HG03064 (cell line): ENCODE results near the gene ITFG2.

Source experiments
- ATAC-seq: cut with Tn5 transposase; IDR thresholded peaks from one replicate; pipeline ENCODE4 v1.9.1; 2021; ENCODE audit warnings: low read depth; ENCODE audit not compliant: unreplicated experiment

Gene ITFG2

GRCh38 chr12:2794736-2795289, 17.7 kb upstream of the ITFG2 start, which contains the start of gene FKBP4:
Gene FKBP4, plus strand, starts transcription at chr12:2794970. Its CDS starts 170 bp downstream, at chr12:2795140.
- ATAC-seq = peak; percentile 75

GRCh38 chr12:2795291-2796186, 16.9 kb upstream of the ITFG2 start:
- ATAC-seq = peak; percentile 52

- no peak for ATAC-seq
These were observed 16.2 kb upstream of the ITFG2 start for GRCh38 chr12:2796187-2796666.

- ATAC-seq = no peak
These were observed 14.6 kb upstream of the ITFG2 start for GRCh38 chr12:2797721-2798418.

- ATAC-seq = no peak
These were observed 12.4 kb upstream of the ITFG2 start for GRCh38 chr12:2800046-2800570.

DNA sequence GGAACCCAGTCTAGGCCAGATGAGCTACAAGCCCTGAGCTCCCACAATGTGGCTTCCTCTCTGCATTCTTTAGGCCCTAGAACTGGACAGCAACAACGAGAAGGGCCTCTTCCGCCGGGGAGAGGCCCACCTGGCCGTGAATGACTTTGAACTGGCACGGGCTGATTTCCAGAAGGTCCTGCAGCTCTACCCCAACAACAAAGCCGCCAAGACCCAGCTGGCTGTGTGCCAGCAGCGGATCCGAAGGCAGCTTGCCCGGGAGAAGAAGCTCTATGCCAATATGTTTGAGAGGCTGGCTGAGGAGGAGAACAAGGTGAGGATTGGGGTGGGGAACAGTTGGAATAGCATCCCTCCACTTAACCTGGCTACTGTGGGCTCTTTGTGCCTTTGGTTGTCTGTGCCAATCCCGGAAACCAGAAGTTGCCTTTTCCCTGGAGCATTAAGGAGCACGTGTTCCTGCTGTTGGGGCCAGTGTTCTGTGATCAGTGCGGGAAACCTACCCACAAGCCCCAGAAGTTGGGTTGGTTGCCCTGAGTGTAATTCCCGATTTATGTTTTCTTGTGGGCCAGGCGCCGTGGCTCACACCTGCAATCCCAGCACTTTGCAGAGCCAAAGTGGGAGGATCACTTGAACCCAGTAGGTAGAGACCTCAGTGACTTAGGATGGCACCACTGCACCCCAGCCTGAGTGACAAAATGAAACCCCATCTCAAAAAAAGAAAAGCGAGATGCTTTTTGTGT, 11.3 kb upstream of the ITFG2 start:
- no peak for ATAC-seq

DNA sequence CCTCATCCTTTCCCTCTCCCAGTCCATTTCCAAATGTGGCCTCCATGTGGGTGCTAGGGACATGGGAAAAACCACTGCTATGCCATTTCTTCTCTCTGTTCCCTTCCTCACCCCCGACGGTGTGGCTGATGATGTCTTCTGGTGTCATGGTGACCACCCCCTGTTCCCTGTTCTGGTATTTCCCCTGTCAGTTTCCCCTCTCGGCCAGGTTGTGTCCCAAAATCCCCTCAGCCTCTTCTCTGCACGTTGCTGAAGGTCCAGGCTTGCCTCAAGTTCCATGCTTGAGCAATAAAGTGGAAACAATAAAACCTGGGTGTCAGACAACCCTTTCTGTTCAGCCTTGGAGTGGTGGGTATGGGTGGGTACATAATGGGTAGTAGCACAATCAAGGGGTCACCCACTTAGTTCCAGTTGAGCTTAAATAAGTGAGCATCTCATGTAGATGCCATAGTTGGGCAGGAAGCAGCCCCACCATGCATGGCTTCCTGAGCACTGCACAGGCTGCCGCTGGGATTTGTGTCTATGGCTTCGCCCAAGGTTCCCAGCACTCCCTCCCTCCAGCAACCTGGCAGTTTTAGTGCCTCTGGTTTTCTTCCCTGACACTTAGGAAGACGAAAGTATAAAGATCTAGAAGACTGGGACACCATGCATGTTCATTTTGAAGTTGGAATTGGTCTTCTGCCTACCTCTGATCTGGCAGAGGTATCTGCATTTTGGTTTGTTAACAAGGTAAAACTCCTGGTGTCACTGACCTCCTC, 8.7 kb upstream of the ITFG2 start:
- ATAC-seq = no peak

- no peak for ATAC-seq
These were observed 7.9 kb upstream of the ITFG2 start for GRCh38 chr12:2804393-2805142.

DNA sequence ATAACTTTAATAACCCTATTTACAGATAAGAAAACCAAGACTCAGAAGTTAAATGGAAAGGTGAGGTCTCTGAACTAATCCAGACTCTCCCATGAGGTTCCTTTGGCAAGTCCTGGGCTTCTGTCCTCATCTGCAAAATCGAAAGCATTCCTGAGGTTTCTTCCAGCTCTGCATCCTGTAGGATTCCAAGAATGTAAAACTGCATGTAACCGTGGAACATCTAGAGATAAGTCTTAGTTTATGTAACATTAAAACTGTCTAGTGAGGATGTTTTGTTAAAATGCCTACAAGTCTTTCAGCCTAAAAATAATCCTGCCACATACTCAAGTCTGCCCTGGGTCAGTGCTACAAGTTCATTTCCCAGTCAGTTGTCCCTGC, 7.3 kb upstream of the ITFG2 start:
- no peak for ATAC-seq

DNA sequence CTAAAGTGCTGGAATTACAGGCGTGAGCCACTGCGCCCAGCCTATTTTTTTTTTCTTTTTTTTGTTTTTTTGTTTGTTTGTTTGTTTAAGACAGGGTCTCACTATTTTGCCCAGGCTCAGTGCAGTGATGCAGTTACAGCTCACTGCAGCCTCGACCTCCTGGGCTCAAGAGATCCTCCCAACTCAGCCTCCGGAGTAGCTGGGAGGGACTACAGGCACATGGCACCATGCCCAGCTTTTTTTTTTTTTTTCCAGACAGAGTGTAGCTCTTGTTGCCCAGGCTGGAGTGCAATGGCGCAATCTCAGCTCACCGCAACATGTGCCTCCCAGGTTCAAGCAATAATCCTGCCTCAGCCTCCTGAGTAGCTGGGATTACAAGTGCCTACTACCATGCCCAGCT, 5.8 kb upstream of the ITFG2 start:
- ATAC-seq = no peak

- no peak for ATAC-seq
These were observed 667 bp upstream of the ITFG2 start for GRCh38 chr12:2811801-2812200.

- peak; percentile 48 for ATAC-seq
These were observed 1.0 kb downstream of the ITFG2 start for GRCh38 chr12:2813214-2814185.

DNA sequence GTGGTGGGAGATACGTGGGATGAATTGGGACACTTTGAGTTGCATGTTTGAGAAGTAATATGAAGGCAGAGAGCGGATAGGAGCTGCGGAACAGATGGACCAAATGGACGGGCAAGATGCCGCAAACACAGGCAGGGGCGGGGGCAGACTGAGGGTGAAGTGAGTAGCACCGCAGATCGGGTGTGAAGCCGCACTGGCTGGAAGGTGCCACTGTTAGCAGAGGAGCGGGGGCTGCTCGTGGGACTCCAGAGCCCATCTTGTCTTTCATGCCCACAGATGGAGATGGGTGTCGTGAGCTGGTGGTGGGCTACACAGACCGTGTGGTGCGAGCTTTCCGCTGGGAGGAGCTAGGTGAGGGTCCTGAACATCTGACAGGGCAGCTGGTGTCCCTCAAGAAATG, 7.3 kb downstream of the ITFG2 start:
- ATAC-seq = no peak

- ATAC-seq = no peak
These were observed 8.0 kb downstream of the ITFG2 start for GRCh38 chr12:2820432-2820831.

GRCh38 chr12:2823483-2823882, 11.0 kb downstream of the ITFG2 start:
- no peak for ATAC-seq

GRCh38 chr12:2824541-2824940, 12.1 kb downstream of the ITFG2 start:
- ATAC-seq = no peak

DNA sequence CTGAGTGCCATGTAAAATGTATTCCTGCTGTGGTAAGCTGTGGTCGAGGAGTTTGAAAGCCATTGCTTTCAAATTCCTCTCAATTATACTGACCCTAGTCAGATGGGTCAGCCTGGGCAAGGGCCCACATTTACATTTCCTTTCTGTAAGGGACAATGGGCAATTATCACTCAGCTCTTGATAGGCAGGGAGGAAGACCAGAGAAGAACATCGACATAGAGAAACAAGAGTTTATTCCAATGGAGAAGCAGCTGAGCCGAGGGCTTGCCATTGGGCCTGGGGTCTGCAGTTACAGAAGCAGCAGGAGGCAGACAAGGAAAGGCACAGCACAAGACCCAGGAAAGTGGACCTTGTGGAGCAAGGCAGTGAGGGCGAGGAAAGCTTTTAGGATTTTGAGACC, 12.7 kb downstream of the ITFG2 start:
- no peak for ATAC-seq

DNA sequence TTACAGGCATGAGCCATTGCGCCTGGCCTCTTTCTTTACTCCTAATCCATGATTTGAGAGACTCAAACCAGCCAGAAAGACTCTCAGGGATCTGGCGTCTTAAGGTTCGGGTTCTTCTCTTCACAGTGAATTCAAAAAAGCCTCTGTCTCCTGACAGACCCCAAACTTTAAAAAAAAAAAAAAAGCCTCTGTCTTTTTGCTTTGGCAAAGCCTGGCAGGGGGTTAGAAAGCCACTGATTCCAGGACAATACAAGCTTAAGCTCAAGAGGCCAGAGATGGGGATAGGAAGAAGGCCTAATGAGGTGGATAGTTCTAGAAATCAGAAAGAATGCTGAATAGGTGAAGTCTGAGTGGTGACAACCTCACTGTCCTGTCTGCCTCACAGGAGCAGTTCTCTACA, 13.6 kb downstream of the ITFG2 start:
- ATAC-seq = no peak
